Mucosa of descending colon (tissue), 3 donors: Measurements from ENCODE around the gene ZFPM1. TPM values are rescaled to one million over a fixed set of nuclear protein-coding genes. Genes with fewer than 3 reads are reported as not detected.

ENCODE experiments used
- ATAC-seq: fragments of 200-7000 bp; cut with Tn5 transposase; one replicate; pipeline ENCODE4 v1.9.1; 2020; ENCODE audit warnings: mild to moderate bottlenecking, moderate library complexity
- DNase-seq, 3 donors: peaks; one replicate each; pipeline ENCODE4 v3.0.0-alpha.2; 2020
- H3K36me3 ChIP-seq: fragments of 200-600 bp; one replicate; pipeline ENCODE4 v1.8.0; 2021; ENCODE audit warnings: low read depth, mild to moderate bottlenecking
- H3K4me1 ChIP-seq: fragments of 200-600 bp; one replicate; pipeline ENCODE4 v1.8.0; 2021; ENCODE audit warnings: low read depth, mild to moderate bottlenecking
- H3K4me3 ChIP-seq: fragments of 200-600 bp; one replicate; pipeline ENCODE4 v1.8.0; 2021; ENCODE audit warnings: mild to moderate bottlenecking
- H3K9me3 ChIP-seq: fragments of 200-600 bp; one replicate; pipeline ENCODE4 v1.8.0; 2021; ENCODE audit warnings: mild to moderate bottlenecking
- intact Hi-C, 2 donors: fragments of 100-400 bp; cut with DNase I in 1 of 2; cut with micrococcal nuclease in 1 of 2; formaldehyde crosslinking; loops; one replicate each; pipeline versions ENCODE4 v1.11.0 to v1.11.1; 2022; cut with DNase I, micrococcal nuclease
- total RNA-seq, 3 donors: library from RNA; stranded (reverse); fragmentation: NEBNext Ultra II Directional in 2 of 3; extraction: Animal tissue kit (Norgen Biotek cat#: 25700) in 2 of 3; gene quantifications; one replicate each; pipeline versions ENCODE4 v1.2.1 to v1.2.4, GENCODE V29; 2021 to 2023
- TF ChIP-seq, protein P1 (sequence below): fragments of 200-600 bp; IDR thresholded peaks from one replicate; pipeline ENCODE4 v1.8.0; 2022; ENCODE audit warnings: antibody characterized with exemption, mild to moderate bottlenecking
- donor health status: DM: no; HTN: no; CAD: no; lungs with moderate emphysema.
- donor health status: DM: no; HTN: no; CAD: no.
- donor health status: DM: no; HTN: yes; CAD: no.

The ZFPM1 gene
- total RNA-seq, 3 donors from 2014 or later, result 5.2 to 10.3 (median 7.2) TPM

DNA sequence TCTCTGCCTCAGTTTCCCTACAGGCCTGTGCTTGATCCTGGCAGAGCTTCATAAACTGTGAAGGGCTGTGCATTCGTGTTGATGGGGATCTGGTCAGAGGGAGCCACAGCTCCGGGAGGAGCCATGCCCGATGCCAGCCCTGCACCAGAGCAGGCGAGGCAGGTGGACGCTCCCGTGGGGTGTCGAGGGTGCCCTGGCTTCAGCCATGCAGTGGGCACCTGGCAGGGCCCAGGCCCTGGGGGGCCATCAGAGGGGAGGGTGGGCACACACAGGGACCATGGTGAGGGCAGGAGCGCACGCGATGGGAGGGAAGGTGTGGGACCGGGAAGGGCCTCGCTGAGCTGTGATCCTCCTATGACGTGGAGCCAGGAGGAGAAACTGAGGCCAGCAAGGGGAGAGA, 22.0 kb downstream of the ZFPM1 start:
- no peaks in the 10 kb centered on the region for H3K9me3 ChIP-seq
- TF ChIP-seq, protein P1, sequence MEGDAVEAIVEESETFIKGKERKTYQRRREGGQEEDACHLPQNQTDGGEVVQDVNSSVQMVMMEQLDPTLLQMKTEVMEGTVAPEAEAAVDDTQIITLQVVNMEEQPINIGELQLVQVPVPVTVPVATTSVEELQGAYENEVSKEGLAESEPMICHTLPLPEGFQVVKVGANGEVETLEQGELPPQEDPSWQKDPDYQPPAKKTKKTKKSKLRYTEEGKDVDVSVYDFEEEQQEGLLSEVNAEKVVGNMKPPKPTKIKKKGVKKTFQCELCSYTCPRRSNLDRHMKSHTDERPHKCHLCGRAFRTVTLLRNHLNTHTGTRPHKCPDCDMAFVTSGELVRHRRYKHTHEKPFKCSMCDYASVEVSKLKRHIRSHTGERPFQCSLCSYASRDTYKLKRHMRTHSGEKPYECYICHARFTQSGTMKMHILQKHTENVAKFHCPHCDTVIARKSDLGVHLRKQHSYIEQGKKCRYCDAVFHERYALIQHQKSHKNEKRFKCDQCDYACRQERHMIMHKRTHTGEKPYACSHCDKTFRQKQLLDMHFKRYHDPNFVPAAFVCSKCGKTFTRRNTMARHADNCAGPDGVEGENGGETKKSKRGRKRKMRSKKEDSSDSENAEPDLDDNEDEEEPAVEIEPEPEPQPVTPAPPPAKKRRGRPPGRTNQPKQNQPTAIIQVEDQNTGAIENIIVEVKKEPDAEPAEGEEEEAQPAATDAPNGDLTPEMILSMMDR, result no peak
- no peaks in the 10 kb centered on the region for H3K4me1 ChIP-seq
- no peak for DNase-seq
- no peaks in the 10 kb centered on the region for H3K36me3 ChIP-seq
- intact Hi-C loops, result no loop called here
- H3K4me3 ChIP-seq, result no peak overlapping the region
- ATAC-seq, result no peak

DNA sequence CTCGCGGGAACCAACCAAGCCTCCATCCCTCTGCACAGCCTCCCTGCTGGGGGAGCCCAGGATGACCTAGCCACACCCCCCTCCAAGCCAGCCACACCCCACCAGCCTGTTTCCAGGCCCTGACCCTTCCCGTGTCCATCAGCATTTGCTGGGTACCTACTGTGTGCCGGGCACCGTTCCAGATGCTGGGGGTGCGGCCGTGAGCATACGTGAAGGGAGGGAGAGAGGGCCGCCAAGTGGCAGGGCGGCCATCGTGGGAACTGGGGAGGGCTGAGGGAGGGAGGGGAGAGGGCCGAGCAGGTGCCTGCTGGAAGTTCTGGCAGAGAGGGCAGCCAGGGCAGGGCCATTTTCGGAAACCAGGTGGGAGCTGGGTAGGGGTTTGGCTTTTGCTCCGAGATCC, 23.1 kb downstream of the ZFPM1 start:
- TF ChIP-seq, protein P1, result no peak
- no peaks in the 10 kb centered on the region for H3K9me3 ChIP-seq
- H3K4me3 ChIP-seq, result no peak overlapping the region
- no peaks in the 10 kb centered on the region for H3K4me1 ChIP-seq
- no peak for ATAC-seq
- no peak for DNase-seq
- no peaks in the 10 kb centered on the region for H3K36me3 ChIP-seq
- intact Hi-C loops, result no loop called here

DNA sequence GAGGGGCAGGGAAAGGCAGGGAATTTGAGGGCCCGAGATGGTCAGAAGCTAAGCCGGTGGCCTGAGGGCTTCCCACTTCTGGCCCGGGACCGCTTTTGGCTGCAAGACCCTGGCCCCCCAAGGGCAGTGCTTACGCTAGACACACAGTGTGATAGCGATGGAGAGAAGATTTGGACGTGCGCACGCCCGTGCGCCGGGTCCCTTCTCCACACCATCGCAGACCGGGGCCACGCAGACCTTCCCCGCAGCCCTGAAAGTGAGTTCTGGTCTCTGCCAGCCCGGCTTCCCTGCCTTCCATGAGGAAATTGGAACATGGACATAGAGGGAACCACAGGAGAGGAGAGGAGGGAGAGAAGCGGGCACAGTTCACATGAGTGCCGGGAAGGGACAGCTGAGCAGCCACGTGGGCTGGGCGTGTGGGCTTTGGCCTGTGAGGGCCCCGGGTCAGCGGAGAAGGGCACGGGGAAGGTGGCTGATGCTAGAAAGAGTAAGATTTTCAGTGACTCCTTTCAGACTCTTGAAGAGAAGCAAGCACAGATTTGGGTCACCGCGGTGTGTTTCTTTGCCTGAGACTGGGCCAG, 23.8 kb downstream of the ZFPM1 start:
- no peak for ATAC-seq
- Histone ChIP-seq H3K36me3 (no peaks in the 10 kb centered on the region), H3K9me3 (no peaks in the 10 kb centered on the region), H3K4me1 (no peaks in the 10 kb centered on the region), H3K4me3 (no peak overlapping the region)
- DNase-seq, result no peak
- TF ChIP-seq, protein P1, result no peak
- intact Hi-C loops, result no loop called here

DNA sequence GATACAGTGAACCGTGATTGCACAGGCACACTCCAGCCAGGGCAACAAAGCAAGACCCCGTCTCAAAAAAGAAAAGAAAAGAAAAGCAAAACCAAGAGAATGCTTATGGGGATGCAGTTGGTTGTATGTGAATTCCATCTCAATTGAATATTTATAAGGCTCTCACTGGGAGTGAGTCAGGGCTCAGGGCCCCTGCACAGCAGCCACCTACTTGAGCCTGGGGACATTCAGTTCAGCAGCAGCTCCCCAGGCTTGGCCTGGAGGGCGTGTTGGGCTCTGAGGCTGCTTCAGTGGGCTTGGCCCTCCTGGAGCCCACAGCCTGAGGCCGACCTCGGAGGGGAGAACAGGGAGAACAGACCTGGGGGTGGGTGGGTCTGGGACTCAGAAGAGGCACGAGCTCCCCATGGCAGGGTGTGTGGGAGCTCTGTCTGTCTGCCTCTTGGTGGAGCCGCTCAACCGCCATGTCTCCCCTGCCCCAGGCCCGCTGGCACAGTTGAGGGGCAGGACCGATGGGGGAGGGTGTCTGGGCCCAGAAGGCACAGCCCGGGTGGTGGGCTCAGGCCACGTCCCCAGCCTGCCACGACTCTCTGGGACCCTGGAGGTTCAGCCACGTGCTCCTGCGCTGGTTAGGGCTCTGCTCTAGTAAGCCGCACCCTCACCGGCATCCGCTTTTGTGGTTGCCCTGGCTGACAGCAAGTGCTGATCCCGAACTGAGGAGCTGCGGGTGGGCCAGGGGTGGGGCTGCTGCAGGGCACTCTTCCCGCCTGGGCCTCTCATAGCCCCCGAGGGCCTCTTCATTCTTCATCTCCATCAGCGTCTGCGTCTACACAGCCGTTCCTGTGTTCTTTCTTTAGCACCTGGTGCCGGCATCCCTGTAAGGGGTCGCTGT, 24.8 kb downstream of the ZFPM1 start:
- no peak for DNase-seq
- intact Hi-C loops, result no loop called here
- Histone ChIP-seq H3K9me3 (no peaks in the 10 kb centered on the region), H3K36me3 (no peaks in the 10 kb centered on the region), H3K4me3 (no peak overlapping the region), H3K4me1 (no peaks in the 10 kb centered on the region)
- TF ChIP-seq, protein P1, result no peak
- ATAC-seq, result no peak

DNA sequence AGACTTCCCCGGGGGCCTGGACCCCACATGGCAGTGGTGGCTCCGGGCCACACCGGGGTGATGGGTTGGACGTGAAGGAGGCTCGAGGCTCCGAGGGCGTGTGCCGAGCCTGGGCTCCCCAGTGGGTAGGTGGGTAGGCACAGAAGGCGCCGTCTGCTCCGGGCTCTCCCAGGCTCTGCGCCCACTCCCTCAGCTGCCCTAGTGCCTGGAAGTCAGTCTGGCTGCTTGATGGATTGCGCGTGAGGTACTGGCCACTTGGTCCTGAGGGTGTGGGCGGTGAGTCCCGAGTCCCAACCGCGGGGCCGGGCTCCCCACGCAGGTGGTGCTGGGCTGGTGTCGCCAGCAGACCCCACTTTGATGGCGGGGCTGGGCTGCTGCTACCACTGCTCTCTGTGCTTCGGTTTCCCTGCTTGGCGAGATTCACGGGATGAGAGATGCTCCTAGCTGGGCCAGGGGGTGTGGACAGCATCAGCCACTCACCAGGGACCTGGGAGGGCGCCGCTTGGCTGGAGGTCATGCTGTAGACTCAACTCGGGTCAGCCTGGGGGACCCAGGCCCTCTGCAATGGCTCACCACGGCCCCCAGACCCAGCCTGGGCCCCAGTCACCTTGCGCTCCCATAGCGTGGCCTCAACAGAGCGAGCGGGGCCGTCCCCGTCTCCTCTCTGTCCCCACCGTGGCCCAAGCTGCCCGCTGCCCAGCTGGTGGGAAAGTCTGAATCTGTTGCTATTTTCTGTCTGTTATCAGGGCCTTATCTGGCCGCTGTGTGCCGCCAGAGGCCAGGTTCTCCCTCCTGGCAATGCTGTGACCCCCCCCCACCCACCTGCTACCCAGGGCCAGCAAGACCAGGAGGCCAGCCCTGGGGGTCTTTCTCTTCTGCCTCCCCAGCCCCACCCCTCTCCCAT, 26.1 kb downstream of the ZFPM1 start:
- TF ChIP-seq, protein P1, result no peak
- intact Hi-C loops, result no loop called here
- ATAC-seq (no peak), DNase-seq (no peak)
- Histone ChIP-seq H3K4me3 (no peak overlapping the region), H3K4me1 (no peaks in the 10 kb centered on the region), H3K9me3 (no peaks in the 10 kb centered on the region), H3K36me3 (no peaks in the 10 kb centered on the region)
